Activated naive CD4-positive, alpha-beta T cell treated with anti-CD3 and anti-CD28 coated beads for 36 hours (primary cell): ENCODE results near the gene TNS1. TPM values are rescaled to one million over a fixed set of nuclear protein-coding genes. Genes with fewer than 3 reads are reported as not detected.

Experiments
- CTCF ChIA-PET: fragments of 350-600 bp; sonication (Branson Sonifier 250); formaldehyde crosslinking; loops from one replicate; lab custom pipeline; 2021; ENCODE audit warnings: antibody characterized with exemption; lab: Charles Lee
- DNase-seq: peaks from one replicate; pipeline ENCODE4 v3.0.0-alpha.2; 2020
- H3K27ac Mint-ChIP-seq: one replicate; pipeline ENCODE4 v1.8.0; 2021; ENCODE audit warnings: mild to moderate bottlenecking, mixed read lengths
- H3K27me3 Mint-ChIP-seq: one replicate; pipeline ENCODE4 v1.8.0; 2021; ENCODE audit warnings: low read depth, mixed read lengths
- H3K36me3 Mint-ChIP-seq: one replicate; pipeline ENCODE4 v1.8.0; 2021; ENCODE audit warnings: low read depth, mixed read lengths
- H3K4me1 Mint-ChIP-seq: one replicate; pipeline ENCODE4 v1.8.0; 2021; ENCODE audit warnings: low read depth, mixed read lengths
- H3K4me3 Mint-ChIP-seq: one replicate; pipeline ENCODE4 v1.8.0; 2021; ENCODE audit warnings: mild to moderate bottlenecking, moderate library complexity, mixed read lengths
- H3K9me3 Mint-ChIP-seq: one replicate; pipeline ENCODE4 v1.8.0; 2021; ENCODE audit warnings: mixed read lengths
- intact Hi-C: fragments of 100-400 bp; cut with micrococcal nuclease; formaldehyde crosslinking; loops from one replicate; pipeline ENCODE4 v1.15.1; 2023
- total RNA-seq, 2 experiments: library from RNA; stranded (reverse); gene quantifications; one replicate each; pipeline ENCODE4 v1.2.3, GENCODE V29; 2021

TNS1 gene
- total RNA-seq, 2 experiments from 2014 or later, result 0.40 to 0.74 TPM

GRCh38 chr2:217806482-217806765, 196.4 kb downstream of the TNS1 start:
- DNase-seq, result no peak
- H3K36me3 Mint-ChIP-seq, result no peaks in the 10 kb centered on the region
- no peak overlapping the region for H3K4me3 Mint-ChIP-seq
- CTCF ChIA-PET, result interaction anchor here (1.0 kb wide), 1 partner anchor 18 kb away, joined by 3 read pairs; no protein-coding TSS in a partner anchor
- no peaks in the 10 kb centered on the region for H3K9me3 Mint-ChIP-seq
- no peaks in the 10 kb centered on the region for H3K27me3 Mint-ChIP-seq
- no peaks in the 10 kb centered on the region for H3K4me1 Mint-ChIP-seq
- H3K27ac Mint-ChIP-seq, result no peak overlapping the region
- intact Hi-C loops, result no loop called here

GRCh38 chr2:217805668-217806481, 196.9 kb downstream of the TNS1 start:
- H3K4me1 Mint-ChIP-seq, result no peaks in the 10 kb centered on the region

GRCh38 chr2:217804791-217805667, 197.8 kb downstream of the TNS1 start:
- H3K9me3 Mint-ChIP-seq, result no peaks in the 10 kb centered on the region
- H3K27ac Mint-ChIP-seq, result no peak overlapping the region
- H3K36me3 Mint-ChIP-seq, result no peaks in the 10 kb centered on the region
- no peak for DNase-seq
- no peak overlapping the region for H3K4me3 Mint-ChIP-seq
- CTCF ChIA-PET, result interaction anchor here (1.0 to 8.0 kb wide), 3 partner anchors 14 to 189 kb away, joined by 3 to 45 read pairs (median 8); no protein-coding TSS in a partner anchor
- H3K4me1 Mint-ChIP-seq, result no peaks in the 10 kb centered on the region
- intact Hi-C loops, result no loop called here
- H3K27me3 Mint-ChIP-seq, result no peaks in the 10 kb centered on the region

More at GRCh38 chr2:217805668-217806481, 196.9 kb downstream of the TNS1 start:
- no peak for DNase-seq
- Mint-ChIP-seq H3K4me3 (no peak overlapping the region), H3K27ac (no peak overlapping the region), H3K36me3 (no peaks in the 10 kb centered on the region), H3K9me3 (no peaks in the 10 kb centered on the region), H3K27me3 (no peaks in the 10 kb centered on the region)
- CTCF ChIA-PET, result interaction anchor here (1.0 kb wide), 1 partner anchor 17 kb away, joined by 3 read pairs; no protein-coding TSS in a partner anchor
- intact Hi-C loops, result no loop called here

GRCh38 chr2:217804338-217804737, 198.5 kb downstream of the TNS1 start:
- no peaks in the 10 kb centered on the region for H3K36me3 Mint-ChIP-seq
- CTCF ChIA-PET, result interaction anchor here (0.6 to 8.0 kb wide), 4 partner anchors 14 to 189 kb away, joined by 3 to 45 read pairs (median 8); no protein-coding TSS in a partner anchor
- H3K27me3 Mint-ChIP-seq, result no peaks in the 10 kb centered on the region
- H3K27ac Mint-ChIP-seq, result no peak overlapping the region
- no peaks in the 10 kb centered on the region for H3K4me1 Mint-ChIP-seq
- DNase-seq, result no peak
- no peak overlapping the region for H3K4me3 Mint-ChIP-seq
- no peaks in the 10 kb centered on the region for H3K9me3 Mint-ChIP-seq
- intact Hi-C loops, result no loop called here

GRCh38 chr2:217803653-217803960, 199.2 kb downstream of the TNS1 start:
- no peaks in the 10 kb centered on the region for H3K9me3 Mint-ChIP-seq
- H3K4me1 Mint-ChIP-seq, result no peaks in the 10 kb centered on the region
- no peak for DNase-seq
- intact Hi-C loops, result no loop called here
- CTCF ChIA-PET, result interaction anchor here (0.7 to 8.0 kb wide), 5 partner anchors 13 to 230 kb away, joined by 3 to 45 read pairs (median 7); no protein-coding TSS in a partner anchor
- H3K4me3 Mint-ChIP-seq, result no peak overlapping the region
- no peaks in the 10 kb centered on the region for H3K27me3 Mint-ChIP-seq
- no peaks in the 10 kb centered on the region for H3K36me3 Mint-ChIP-seq
- H3K27ac Mint-ChIP-seq, result no peak overlapping the region

DNA sequence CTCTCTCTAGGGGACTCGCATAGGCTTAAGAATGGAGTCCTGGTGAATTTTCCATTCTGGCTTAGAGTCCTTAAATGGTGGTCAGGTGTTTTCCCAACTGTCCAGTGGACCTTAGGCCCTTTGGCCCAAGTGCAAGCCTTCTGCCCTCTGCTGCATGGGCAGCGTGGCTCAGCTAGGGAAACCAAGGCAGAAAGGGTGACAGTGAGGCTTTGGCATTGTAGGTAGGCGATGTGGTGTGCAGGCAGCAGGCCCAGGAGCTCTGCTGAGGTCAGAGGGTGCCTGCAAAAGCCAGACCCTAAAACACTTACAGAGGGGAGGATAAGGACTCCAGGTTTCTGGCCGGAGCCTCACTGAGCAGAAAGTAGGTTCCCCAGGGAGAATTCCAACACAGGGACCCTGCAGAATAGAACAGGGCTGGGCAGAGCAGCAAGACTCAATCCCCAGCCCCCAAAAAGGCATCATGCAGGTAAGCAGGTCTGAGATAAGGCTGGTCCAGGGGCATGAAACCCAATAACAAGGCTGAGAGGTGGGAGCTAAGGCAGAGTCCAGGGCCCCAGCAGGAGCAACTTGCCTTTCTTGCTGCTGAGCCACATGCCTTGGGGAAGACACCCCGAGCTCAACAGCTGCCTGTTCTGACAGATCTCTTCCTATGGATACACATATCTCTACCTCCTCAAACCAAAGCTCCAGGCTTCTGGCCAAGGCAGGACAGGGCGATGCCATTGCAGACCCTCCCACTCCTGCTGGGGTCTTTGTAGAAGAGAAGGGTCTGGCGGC, 199.7 kb downstream of the TNS1 start:
- intact Hi-C loops, result no loop called here
- Mint-ChIP-seq H3K27ac (no peak overlapping the region), H3K9me3 (no peaks in the 10 kb centered on the region), H3K36me3 (no peaks in the 10 kb centered on the region), H3K4me3 (no peak overlapping the region), H3K4me1 (no peaks in the 10 kb centered on the region), H3K27me3 (no peaks in the 10 kb centered on the region)
- CTCF ChIA-PET, result interaction anchor here (0.7 to 8.0 kb wide), 4 partner anchors 12 to 230 kb away, joined by 3 to 45 read pairs (median 6); no protein-coding TSS in a partner anchor
- no peak for DNase-seq

DNA sequence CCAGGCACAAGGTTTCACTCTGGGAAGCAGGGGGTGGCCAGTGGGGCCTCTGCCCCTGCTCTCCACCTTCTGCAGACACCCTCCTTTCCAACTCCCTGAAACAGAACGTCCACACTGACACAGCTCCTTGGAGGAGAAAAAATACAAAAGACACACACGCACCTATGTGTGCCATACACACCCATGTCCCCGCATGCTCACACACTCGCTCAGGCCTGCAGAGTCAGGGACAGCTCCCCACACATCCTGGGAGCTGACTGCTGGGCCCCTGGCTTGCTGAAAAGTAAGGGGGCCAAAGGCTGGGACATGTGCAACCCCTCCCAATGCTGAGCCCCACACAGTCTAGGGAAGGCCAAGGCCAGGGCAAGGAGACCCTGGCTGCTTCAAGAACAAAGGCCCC, 200.5 kb downstream of the TNS1 start:
- no peaks in the 10 kb centered on the region for H3K36me3 Mint-ChIP-seq
- H3K9me3 Mint-ChIP-seq, result no peaks in the 10 kb centered on the region
- intact Hi-C loops, result no loop called here
- H3K4me1 Mint-ChIP-seq, result no peaks in the 10 kb centered on the region
- CTCF ChIA-PET, result interaction anchor here (2.2 to 8.0 kb wide), 2 partner anchors 12 to 17 kb away, joined by 7 to 45 read pairs; no protein-coding TSS in a partner anchor
- H3K4me3 Mint-ChIP-seq, result no peak overlapping the region
- H3K27ac Mint-ChIP-seq, result no peak overlapping the region
- no peaks in the 10 kb centered on the region for H3K27me3 Mint-ChIP-seq
- no peak for DNase-seq

DNA sequence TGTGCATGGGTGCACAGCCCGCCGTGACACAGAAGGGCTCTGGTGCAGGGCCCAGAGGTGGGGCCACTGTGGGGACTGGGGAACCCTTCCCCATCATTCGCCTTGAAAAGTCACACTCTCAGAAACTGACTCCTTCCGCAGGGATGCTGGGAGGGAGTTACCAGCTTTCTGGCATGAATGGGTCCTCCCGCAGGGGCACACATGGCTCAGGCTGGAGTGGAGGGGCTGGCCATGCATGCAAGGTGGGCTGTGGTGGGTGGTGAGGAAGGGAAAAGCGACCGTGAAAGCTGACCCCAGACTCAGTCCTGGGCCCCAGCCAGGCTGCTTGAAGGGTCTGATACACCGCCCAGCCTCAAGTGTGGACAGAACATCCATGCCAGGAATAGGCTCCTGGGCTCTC, 201.1 kb downstream of the TNS1 start:
- H3K4me1 Mint-ChIP-seq, result no peaks in the 10 kb centered on the region
- CTCF ChIA-PET, result interaction anchor here (8.0 kb wide), 1 partner anchor 11 kb away, joined by 45 read pairs; no protein-coding TSS in a partner anchor
- DNase-seq, result no peak
- H3K4me3 Mint-ChIP-seq, result no peak overlapping the region
- H3K27ac Mint-ChIP-seq, result no peak overlapping the region
- intact Hi-C loops, result no loop called here
- H3K36me3 Mint-ChIP-seq, result no peaks in the 10 kb centered on the region
- H3K9me3 Mint-ChIP-seq, result no peaks in the 10 kb centered on the region
- no peaks in the 10 kb centered on the region for H3K27me3 Mint-ChIP-seq

DNA sequence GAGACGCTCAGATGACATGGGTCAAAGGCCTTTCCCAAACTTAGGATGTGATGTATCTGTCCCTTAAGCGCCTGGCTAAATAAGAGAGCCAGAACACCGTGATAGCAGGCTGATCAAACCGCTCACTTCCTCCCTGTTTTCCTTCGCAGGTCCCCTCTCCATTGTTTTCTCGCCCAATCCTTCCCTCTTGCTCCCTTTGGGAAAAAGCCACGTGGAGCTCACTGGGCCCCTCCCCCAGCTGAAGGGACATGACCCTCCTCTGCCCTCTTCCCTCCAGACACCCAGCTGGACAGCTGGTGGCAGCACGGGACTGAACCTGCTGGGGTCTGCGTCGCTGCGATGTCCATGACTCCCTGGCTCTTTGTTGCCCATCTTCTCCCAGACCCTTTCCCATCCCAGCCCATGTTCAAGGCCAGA, 201.7 kb downstream of the TNS1 start:
- CTCF ChIA-PET, result interaction anchor here (1.3 to 8.0 kb wide), 2 partner anchors 11 to 16 kb away, joined by 4 to 45 read pairs; no protein-coding TSS in a partner anchor
- Mint-ChIP-seq H3K27ac (no peak overlapping the region), H3K9me3 (no peaks in the 10 kb centered on the region), H3K36me3 (no peaks in the 10 kb centered on the region), H3K4me1 (no peaks in the 10 kb centered on the region), H3K27me3 (no peaks in the 10 kb centered on the region), H3K4me3 (no peak overlapping the region)
- no peak for DNase-seq
- intact Hi-C loops, result no loop called here

DNA sequence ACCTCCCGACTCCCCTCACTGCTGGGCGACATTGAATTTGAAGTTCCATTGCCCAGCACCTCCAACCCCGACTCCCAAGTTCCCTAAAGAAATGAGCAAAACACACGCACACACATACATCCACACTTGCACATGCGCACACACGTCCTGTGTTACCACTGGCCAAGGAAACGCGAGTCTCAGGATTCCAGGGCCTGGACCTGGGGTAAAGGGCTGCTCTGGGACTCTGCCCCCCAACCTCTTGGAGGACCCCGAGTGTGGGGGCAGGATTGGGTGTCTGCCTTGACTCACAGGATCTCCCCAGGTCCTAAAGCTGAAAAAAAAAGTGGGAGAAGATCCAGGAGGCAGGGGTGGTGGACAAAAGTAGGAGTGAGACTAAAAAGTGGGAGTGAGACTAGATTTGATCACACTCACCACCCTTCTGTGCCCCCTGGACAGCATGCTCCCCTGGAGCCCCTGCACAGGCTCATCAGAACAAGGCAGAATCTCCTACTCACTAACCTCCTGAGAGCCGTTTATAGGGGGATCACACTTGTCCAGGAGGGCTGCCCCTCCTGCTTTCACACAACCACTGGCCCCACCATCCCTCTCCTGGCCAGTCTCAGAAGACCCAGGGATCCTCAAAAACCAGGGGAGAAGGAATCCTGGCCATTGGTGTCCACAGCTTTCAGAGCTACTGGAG, 202.2 kb downstream of the TNS1 start:
- CTCF ChIA-PET, result interaction anchor here (1.3 to 8.0 kb wide), 2 partner anchors 10 to 15 kb away, joined by 4 to 45 read pairs; no protein-coding TSS in a partner anchor
- Mint-ChIP-seq H3K27me3 (no peaks in the 10 kb centered on the region), H3K36me3 (no peaks in the 10 kb centered on the region), H3K4me1 (no peaks in the 10 kb centered on the region), H3K27ac (no peak overlapping the region), H3K4me3 (no peak overlapping the region), H3K9me3 (no peaks in the 10 kb centered on the region)
- intact Hi-C loops, result no loop called here
- no peak for DNase-seq
